Endothelial cell of umbilical vein (primary cell): Measurements from ENCODE around the gene MFGE8. TPM values are rescaled to one million over a fixed set of nuclear protein-coding genes. Genes with fewer than 3 reads are reported as not detected.

Experiments
- BruUV-seq: library from RNA; stranded (reverse); fragments of 400-500 nt; replicated peaks from 2 replicates; lab custom pipeline; 2021; lab: Mats Ljungman, UMichigan
- CTCF ChIA-PET: fragments of 300-600, 350-600 bp; sonication (Branson Sonifier 250); formaldehyde crosslinking; loops from one replicate; lab custom pipeline; 2021; ENCODE audit warnings: antibody characterized with exemption, inconsistent platforms; lab: Charles Lee
- POLR2A ChIA-PET: fragments of 300-600, 350-600 bp; sonication (Branson Sonifier 250); formaldehyde crosslinking; loops from one replicate; lab custom pipeline; 2021; ENCODE audit warnings: antibody characterized with exemption, inconsistent platforms; lab: Charles Lee
- DNase-seq: peaks from one replicate; pipeline ENCODE4 v3.0.0-alpha.2; 2011; ENCODE audit warnings: low read depth, low spot score
- FAIRE-seq: peaks from 2 replicates; lab custom pipeline; 2011; peaks lifted over from hg19 to GRCh38; lab: Jason Lieb, UNC
- H2AFZ ChIP-seq: 2 replicates; pipeline ENCODE4 v1.6.0; 2012; ENCODE audit warnings: low read depth, low read length, control low read depth, inconsistent platforms
- H3K27ac ChIP-seq: 2 replicates; pipeline ENCODE4 v1.5.1; 2011; ENCODE audit warnings: low read depth, mild to moderate bottlenecking, control low read depth, low read length, moderate library complexity; ENCODE audit not compliant: insufficient read depth
- H3K27me3 ChIP-seq, 2 experiments: 2 replicates each; pipeline versions ENCODE4 v1.6.0 to v1.6.1; 2011; ENCODE audit warnings: low read length in 2 of 2, mixed read lengths in 1 of 2; ENCODE audit not compliant: control insufficient read depth in 2 of 2, insufficient read depth in 2 of 2
- H3K36me3 ChIP-seq, 2 experiments: 2 replicates in 1 of 2; 3 replicates in 1 of 2; pipeline ENCODE4 v1.5.1; 2011; ENCODE audit warnings: low read length in 2 of 2, mild to moderate bottlenecking in 1 of 2, moderate library complexity in 1 of 2; ENCODE audit not compliant: control insufficient read depth in 2 of 2, insufficient read depth in 2 of 2; ENCODE audit errors: extremely low read depth in 1 of 2
- H3K4me1 ChIP-seq: 3 replicates; pipeline ENCODE4 v1.5.1; 2011; ENCODE audit warnings: mild to moderate bottlenecking, low read length; ENCODE audit not compliant: control insufficient read depth, insufficient read depth; ENCODE audit errors: extremely low read depth
- H3K4me2 ChIP-seq: 2 replicates; pipeline ENCODE4 v1.6.1; 2011; ENCODE audit warnings: low read length, control low read depth, mixed read lengths; ENCODE audit not compliant: insufficient read depth
- H3K4me3 ChIP-seq, 3 experiments: fragments of 200-600 bp in 1 of 3; sonication (generic), shearing (Covaris generic) in 1 of 3; replicated peaks in 1 of 3; 2 replicates each; pipeline ENCODE4 v1.5.1; 2011 to 2016; ENCODE audit warnings: control low read depth in 3 of 3, low read length in 3 of 3, mild to moderate bottlenecking in 2 of 3, inconsistent platforms in 1 of 3, low read depth in 1 of 3, moderate library complexity in 1 of 3; ENCODE audit not compliant: insufficient read depth in 1 of 3
- H3K79me2 ChIP-seq: 2 replicates; pipeline ENCODE4 v1.6.0; 2012; ENCODE audit warnings: low read length, inconsistent platforms; ENCODE audit not compliant: control insufficient read depth, insufficient read depth
- H3K9ac ChIP-seq: replicated peaks from 2 replicates; pipeline ENCODE3; 2011; ENCODE audit warnings: low read length, control low read depth; ENCODE audit not compliant: insufficient read depth; ENCODE audit errors: extremely low read depth
- H3K9me1 ChIP-seq: replicated peaks from 3 replicates; pipeline ENCODE4 v1.6.0; 2011; ENCODE audit warnings: mild to moderate bottlenecking, low read length; ENCODE audit not compliant: control insufficient read depth, insufficient read depth; ENCODE audit errors: extremely low read depth
- H3K9me3 ChIP-seq: replicated peaks from 2 replicates; pipeline ENCODE4 v1.5.1; 2012; ENCODE audit warnings: low read length, inconsistent platforms; ENCODE audit not compliant: control insufficient read depth, insufficient read depth
- H4K20me1 ChIP-seq: replicated peaks from 2 replicates; pipeline ENCODE3; 2011; ENCODE audit warnings: mild to moderate bottlenecking, low read length; ENCODE audit not compliant: control insufficient read depth, insufficient read depth; ENCODE audit errors: extremely low read depth
- EZH2 ChIP-seq: IDR thresholded peaks from 2 replicates; pipeline ENCODE4 v1.6.1; 2012; ENCODE audit warnings: borderline replicate concordance, low read depth, mild to moderate bottlenecking, moderate library complexity, low read length, inconsistent platforms; ENCODE audit not compliant: severe bottlenecking
- FOS ChIP-seq: IDR thresholded peaks from 2 replicates; pipeline ENCODE4 v1.6.1; 2011; ENCODE audit warnings: mild to moderate bottlenecking, low read length, moderate library complexity, borderline replicate concordance; ENCODE audit not compliant: insufficient read depth
- GATA2 ChIP-seq: IDR thresholded peaks from 2 replicates; pipeline ENCODE4 v1.7.0; 2011; ENCODE audit warnings: low read depth, mild to moderate bottlenecking, moderate library complexity, mixed read lengths, low read length; ENCODE audit not compliant: insufficient read length, insufficient read depth
- JUN ChIP-seq: IDR thresholded peaks from 2 replicates; pipeline ENCODE4 v1.6.1; 2011; ENCODE audit warnings: borderline replicate concordance, low read depth; ENCODE audit not compliant: insufficient read length, insufficient read depth
- MYC ChIP-seq: IDR thresholded peaks from one replicate; pipeline ENCODE4 v1.6.1; 2011; ENCODE audit warnings: mild to moderate bottlenecking, low read depth, low read length
- POLR2A ChIP-seq: IDR thresholded peaks from 2 replicates; pipeline ENCODE4 v1.6.1; 2012; ENCODE audit warnings: low read depth, mild to moderate bottlenecking, control low read depth, low read length
- POLR2AphosphoS5 ChIP-seq: IDR thresholded peaks from 2 replicates; pipeline ENCODE4 v1.6.1; 2012; ENCODE audit warnings: low read depth, mild to moderate bottlenecking, control low read depth, low read length, moderate library complexity; ENCODE audit not compliant: insufficient read depth
- dilution Hi-C: fragments of 300-500 bp; cut with MboI; formaldehyde crosslinking; loops from one replicate; pipeline ENCODE4 v1.15.0; 2019; ENCODE audit warnings: low sequenced_read_pairs; ENCODE audit not compliant: extremely low pct_ligation_motif_present
- intact Hi-C: fragments of 100-400 bp; cut with micrococcal nuclease; formaldehyde crosslinking; loops from one replicate; pipeline ENCODE4 v1.10.0; 2022
- polyA plus RNA-seq, 4 experiments: library from polyadenylated mRNA; depleted of rRNA in 3 of 4; stranded (reverse) in 3 of 4; unstranded in 1 of 4; fragments of >200 nt; gene quantifications; 2 replicates each; pipeline versions ENCODE4 v1.2.1 to v1.2.3, GENCODE V29; 2011 to 2012; ENCODE audit warnings: missing spikeins in 1 of 4
- total RNA-seq: library from RNA; stranded (reverse); gene quantifications from 2 replicates; pipeline ENCODE4 v1.2.3, GENCODE V29; 2021
- TF ChIP-seq, protein P1 (sequence below): IDR thresholded peaks from 2 replicates; pipeline ENCODE4 v1.6.1; 2011; ENCODE audit not compliant: insufficient read depth, insufficient read length
- TF ChIP-seq, protein P2 (sequence below), 2 donors: IDR thresholded peaks; 1 replicate in 1 of 2; 2 replicates in 1 of 2; pipeline ENCODE4 v1.5.1; 2011; ENCODE audit warnings: low read length in 2 of 2, mild to moderate bottlenecking in 2 of 2, moderate library complexity in 2 of 2, control low read depth in 1 of 2, inconsistent platforms in 1 of 2, low read depth in 1 of 2; ENCODE audit not compliant: insufficient read depth in 1 of 2; ENCODE audit errors: extremely low read depth in 1 of 2

The MFGE8 gene
- total and polyA plus RNA-seq, 2 donors (not counting 3 experiments of a cell fraction or from before 2014, with no cell fraction given) = 108 to 117 TPM

- ChIA-PET CTCF (interaction anchor here (1.1 to 3.5 kb wide), 2 partner anchors 10 to 103 kb away, joined by 3 to 20 read pairs; no protein-coding TSS in a partner anchor), POLR2A (no interaction called here)
- H4K20me1 ChIP-seq = no peaks in the 10 kb centered on the region
- peaks cover 12% of the 10 kb centered on the region for H3K4me1 ChIP-seq
- no TSS peak for BruUV-seq
- H3K36me3 ChIP-seq = no peaks in the 10 kb centered on the region
- H3K9ac ChIP-seq = no peak overlapping the region
- dilution Hi-C loops (no loop called here), intact Hi-C loops (no loop called here)
- H3K79me2 ChIP-seq = no peaks in the 10 kb centered on the region
- no peaks in the 10 kb centered on the region for H3K9me3 ChIP-seq
- H2AFZ ChIP-seq = no peak overlapping the region
- FAIRE-seq = no peak
- H3K4me2 ChIP-seq = no peak overlapping the region
- DNase-seq = no peak
- no peaks in the 10 kb centered on the region for H3K27me3 ChIP-seq
- H3K9me1 ChIP-seq = no peaks in the 10 kb centered on the region
- no peak overlapping the region for H3K27ac ChIP-seq
- H3K4me3 ChIP-seq = no peak overlapping the region
- TF ChIP-seq, protein P1, sequence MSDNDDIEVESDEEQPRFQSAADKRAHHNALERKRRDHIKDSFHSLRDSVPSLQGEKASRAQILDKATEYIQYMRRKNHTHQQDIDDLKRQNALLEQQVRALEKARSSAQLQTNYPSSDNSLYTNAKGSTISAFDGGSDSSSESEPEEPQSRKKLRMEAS = no peak
- TF ChIP-seq, protein P2, sequence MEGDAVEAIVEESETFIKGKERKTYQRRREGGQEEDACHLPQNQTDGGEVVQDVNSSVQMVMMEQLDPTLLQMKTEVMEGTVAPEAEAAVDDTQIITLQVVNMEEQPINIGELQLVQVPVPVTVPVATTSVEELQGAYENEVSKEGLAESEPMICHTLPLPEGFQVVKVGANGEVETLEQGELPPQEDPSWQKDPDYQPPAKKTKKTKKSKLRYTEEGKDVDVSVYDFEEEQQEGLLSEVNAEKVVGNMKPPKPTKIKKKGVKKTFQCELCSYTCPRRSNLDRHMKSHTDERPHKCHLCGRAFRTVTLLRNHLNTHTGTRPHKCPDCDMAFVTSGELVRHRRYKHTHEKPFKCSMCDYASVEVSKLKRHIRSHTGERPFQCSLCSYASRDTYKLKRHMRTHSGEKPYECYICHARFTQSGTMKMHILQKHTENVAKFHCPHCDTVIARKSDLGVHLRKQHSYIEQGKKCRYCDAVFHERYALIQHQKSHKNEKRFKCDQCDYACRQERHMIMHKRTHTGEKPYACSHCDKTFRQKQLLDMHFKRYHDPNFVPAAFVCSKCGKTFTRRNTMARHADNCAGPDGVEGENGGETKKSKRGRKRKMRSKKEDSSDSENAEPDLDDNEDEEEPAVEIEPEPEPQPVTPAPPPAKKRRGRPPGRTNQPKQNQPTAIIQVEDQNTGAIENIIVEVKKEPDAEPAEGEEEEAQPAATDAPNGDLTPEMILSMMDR (IDR thresholded peaks at IDR 0.05; ENCODE audit: extremely low read depth in 1 of 2, insufficient read depth in 1 of 2, low read depth in 1 of 2, low read length in 2 of 2) = no peak
- TF ChIP-seq POLR2A (no peak), MYC (no peak), POLR2AphosphoS5 (no peak), GATA2 (no peak), FOS (no peak), JUN (no peak), EZH2 (no peak)
Measured at GRCh38 chr15:88915354-88915753, 2.2 kb upstream of the MFGE8 start.
